Measurements from ENCODE around the gene S100A7A.
"Not testable (repeated sequence)": the region's sequence is repeated elsewhere in the genome, so short reads cannot be mapped to it uniquely, and the experiment has no call there.

The S100A7A gene

GRCh38 chr1:153401461-153401860 is 14.9 kb upstream of the S100A7A start:
- Mint-ChIP-seq H3K36me3 (no peaks in the 10 kb centered on the region), H3K4me1 (ENCODE audit: low read depth) (peaks cover 5% of the 10 kb centered on the region), H3K27me3 (peaks cover 2% of the 10 kb centered on the region), H3K4me3 (no peak overlapping the region), H3K27ac (no peak overlapping the region), H3K9me3 (ENCODE audit: low read depth) (peaks cover 3% of the 10 kb centered on the region)

- peaks cover 3% of the 10 kb centered on the region for H3K27me3 Mint-ChIP-seq
- H3K4me1 Mint-ChIP-seq (ENCODE audit: low read depth) = peaks cover 11% of the 10 kb centered on the region
- H3K9me3 Mint-ChIP-seq (ENCODE audit: low read depth) = peaks cover 3% of the 10 kb centered on the region
- H3K4me3 Mint-ChIP-seq = no peak overlapping the region
- no peaks in the 10 kb centered on the region for H3K36me3 Mint-ChIP-seq
- no peak overlapping the region for H3K27ac Mint-ChIP-seq
These were observed 14.1 kb upstream of the S100A7A start for GRCh38 chr1:153402226-153402625.

- H3K27me3 Mint-ChIP-seq = peaks cover 8% of the 10 kb centered on the region
- peaks cover 22% of the 10 kb centered on the region for H3K4me1 Mint-ChIP-seq (ENCODE audit: low read depth)
- peaks cover 3% of the 10 kb centered on the region for H3K9me3 Mint-ChIP-seq (ENCODE audit: low read depth)
- no peak overlapping the region for H3K27ac Mint-ChIP-seq
- H3K4me3 Mint-ChIP-seq = no peak overlapping the region
- H3K36me3 Mint-ChIP-seq = peaks cover 5% of the 10 kb centered on the region
These were observed 12.8 kb upstream of the S100A7A start for GRCh38 chr1:153403421-153404085.

- Mint-ChIP-seq H3K4me1 (ENCODE audit: low read depth) (peaks cover 23% of the 10 kb centered on the region), H3K27ac (no peak overlapping the region), H3K36me3 (peaks cover 5% of the 10 kb centered on the region), H3K4me3 (no peak overlapping the region), H3K27me3 (peaks cover 9% of the 10 kb centered on the region), H3K9me3 (ENCODE audit: low read depth) (peaks cover 3% of the 10 kb centered on the region)
These were observed 12.2 kb upstream of the S100A7A start for GRCh38 chr1:153404086-153404635.

- H3K4me1 Mint-ChIP-seq (ENCODE audit: low read depth) = peaks cover 23% of the 10 kb centered on the region
- no peak overlapping the region for H3K4me3 Mint-ChIP-seq
- H3K36me3 Mint-ChIP-seq = peaks cover 6% of the 10 kb centered on the region
- H3K27me3 Mint-ChIP-seq = peaks cover 10% of the 10 kb centered on the region
- H3K27ac Mint-ChIP-seq = no peak overlapping the region
- H3K9me3 Mint-ChIP-seq (ENCODE audit: low read depth) = peaks cover 3% of the 10 kb centered on the region
These were observed 11.6 kb upstream of the S100A7A start for GRCh38 chr1:153404768-153405167.

- H3K27me3 Mint-ChIP-seq = peaks cover 10% of the 10 kb centered on the region
- H3K36me3 Mint-ChIP-seq; H3K9me3 Mint-ChIP-seq (ENCODE audit: low read depth): not testable (repeated sequence)
These were observed 10.3 kb upstream of the S100A7A start for GRCh38 chr1:153405825-153406599.

GRCh38 chr1:153407274-153407673 is 9.0 kb upstream of the S100A7A start:
- H3K9me3 Mint-ChIP-seq (ENCODE audit: low read depth); H3K27ac Mint-ChIP-seq; H3K36me3 Mint-ChIP-seq; H3K4me3 Mint-ChIP-seq: not testable (repeated sequence)
- H3K4me1 Mint-ChIP-seq (ENCODE audit: low read depth) = peaks cover 23% of the 10 kb centered on the region
- peaks cover 10% of the 10 kb centered on the region for H3K27me3 Mint-ChIP-seq

More at GRCh38 chr1:153405825-153406599, 10.3 kb upstream of the S100A7A start:
- not testable (repeated sequence) for H3K4me3 Mint-ChIP-seq, H3K27ac Mint-ChIP-seq
- H3K4me1 Mint-ChIP-seq (ENCODE audit: low read depth) = peaks cover 23% of the 10 kb centered on the region

GRCh38 chr1:153413961-153414360 is 2.4 kb upstream of the S100A7A start:
- not testable (repeated sequence) for H3K4me3 Mint-ChIP-seq; H3K27ac Mint-ChIP-seq; H3K4me1 Mint-ChIP-seq (ENCODE audit: low read depth); H3K9me3 Mint-ChIP-seq (ENCODE audit: low read depth); H3K36me3 Mint-ChIP-seq
- H3K27me3 Mint-ChIP-seq = peaks cover 12% of the 10 kb centered on the region

GRCh38 chr1:153417136-153417888 is 992 bp downstream of the S100A7A start:
- no peaks in the 10 kb centered on the region for H3K4me1 Mint-ChIP-seq (ENCODE audit: low read depth)
- no peak overlapping the region for H3K27ac Mint-ChIP-seq
- peaks cover 23% of the 10 kb centered on the region for H3K27me3 Mint-ChIP-seq
- H3K36me3 Mint-ChIP-seq = no peaks in the 10 kb centered on the region
- no peak overlapping the region for H3K4me3 Mint-ChIP-seq
- H3K9me3 Mint-ChIP-seq (ENCODE audit: low read depth) = peaks cover 3% of the 10 kb centered on the region

GRCh38 chr1:153418758-153419435 is 2.6 kb downstream of the S100A7A start:
- H3K4me3 Mint-ChIP-seq, H3K36me3 Mint-ChIP-seq: not testable (repeated sequence)

GRCh38 chr1:153419436-153419793 is 3.1 kb downstream of the S100A7A start:
- not testable (repeated sequence) for H3K27ac Mint-ChIP-seq; H3K9me3 Mint-ChIP-seq (ENCODE audit: low read depth); H3K36me3 Mint-ChIP-seq; H3K4me1 Mint-ChIP-seq (ENCODE audit: low read depth); H3K4me3 Mint-ChIP-seq
- peaks cover 29% of the 10 kb centered on the region for H3K27me3 Mint-ChIP-seq

More at GRCh38 chr1:153418758-153419435, 2.6 kb downstream of the S100A7A start:
- not testable (repeated sequence) for H3K9me3 Mint-ChIP-seq (ENCODE audit: low read depth); H3K27ac Mint-ChIP-seq; H3K4me1 Mint-ChIP-seq (ENCODE audit: low read depth)
- H3K27me3 Mint-ChIP-seq = peaks cover 27% of the 10 kb centered on the region

- Mint-ChIP-seq H3K4me3 (no peak overlapping the region), H3K9me3 (ENCODE audit: low read depth) (no peaks in the 10 kb centered on the region), H3K4me1 (ENCODE audit: low read depth) (no peaks in the 10 kb centered on the region), H3K36me3 (no peaks in the 10 kb centered on the region), H3K27me3 (peaks cover 37% of the 10 kb centered on the region), H3K27ac (no peak overlapping the region)
These were observed 4.0 kb downstream of the S100A7A start for GRCh38 chr1:153420306-153420705.

GRCh38 chr1:153422450-153423068 is 6.2 kb downstream of the S100A7A start:
- Mint-ChIP-seq H3K36me3 (no peaks in the 10 kb centered on the region), H3K27me3 (peaks cover 39% of the 10 kb centered on the region), H3K4me1 (ENCODE audit: low read depth) (no peaks in the 10 kb centered on the region), H3K27ac (no peak overlapping the region), H3K4me3 (no peak overlapping the region), H3K9me3 (ENCODE audit: low read depth) (no peaks in the 10 kb centered on the region)

- Mint-ChIP-seq H3K27ac (no peak overlapping the region), H3K9me3 (ENCODE audit: low read depth) (no peaks in the 10 kb centered on the region), H3K36me3 (no peaks in the 10 kb centered on the region), H3K27me3 (peaks cover 21% of the 10 kb centered on the region), H3K4me3 (no peak overlapping the region), H3K4me1 (ENCODE audit: low read depth) (no peaks in the 10 kb centered on the region)
These were observed 10.5 kb downstream of the S100A7A start for GRCh38 chr1:153426809-153427208.
